CD4-positive, alpha-beta T cell treated with Interleukin-10 for 1 hour (primary cell): ENCODE measurements around the gene RBM47.
"Not testable (repeated sequence)": the region's sequence is repeated elsewhere in the genome, so short reads cannot be mapped to it uniquely, and the experiment has no call there.

Experiments
- DNase-seq: peaks from one replicate; pipeline ENCODE4 v3.0.0-alpha.2; 2020

Gene RBM47

DNA sequence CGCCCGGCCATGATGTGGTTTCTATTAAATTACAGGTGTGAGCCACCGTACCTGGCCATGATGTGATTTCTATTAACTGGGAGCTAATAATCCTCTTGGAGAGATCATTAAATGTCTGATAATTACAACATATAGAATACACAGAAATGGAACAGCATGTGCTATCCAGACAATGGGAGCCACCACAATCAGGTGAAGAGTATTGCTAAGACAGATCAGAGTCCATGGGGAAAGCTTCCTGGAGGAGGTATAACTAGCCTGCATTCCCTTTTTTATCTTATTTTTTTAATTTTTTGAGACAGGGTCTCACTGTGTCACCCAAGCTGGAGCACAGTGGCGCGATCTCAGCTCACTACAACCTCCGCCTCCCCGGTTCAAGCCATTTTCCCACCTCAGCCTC is 147.7 kb downstream of the RBM47 start:
- no peak for DNase-seq

- no peak for DNase-seq
Measured at GRCh38 chr4:40480291-40480690, 149.4 kb downstream of the RBM47 start.

DNA sequence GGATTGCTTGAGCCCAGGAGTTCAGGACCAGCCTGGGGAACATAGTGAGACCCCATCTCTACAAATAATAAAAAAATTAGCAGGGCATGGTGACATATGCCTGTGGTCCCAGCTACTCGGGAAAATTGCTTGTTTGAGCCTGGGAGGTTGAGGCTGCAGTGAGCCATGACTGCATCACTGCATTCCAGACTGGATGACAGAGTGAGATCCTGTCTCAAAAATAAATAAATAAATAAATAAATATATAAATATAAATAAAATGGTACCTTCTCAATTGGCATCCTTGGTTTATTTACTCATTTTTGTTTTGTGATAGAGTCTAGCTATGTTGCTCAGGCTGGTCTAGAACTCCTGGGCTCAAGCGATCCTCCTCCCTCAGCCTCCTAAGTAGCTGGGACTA is 150.3 kb downstream of the RBM47 start:
- DNase-seq, result no peak

DNA sequence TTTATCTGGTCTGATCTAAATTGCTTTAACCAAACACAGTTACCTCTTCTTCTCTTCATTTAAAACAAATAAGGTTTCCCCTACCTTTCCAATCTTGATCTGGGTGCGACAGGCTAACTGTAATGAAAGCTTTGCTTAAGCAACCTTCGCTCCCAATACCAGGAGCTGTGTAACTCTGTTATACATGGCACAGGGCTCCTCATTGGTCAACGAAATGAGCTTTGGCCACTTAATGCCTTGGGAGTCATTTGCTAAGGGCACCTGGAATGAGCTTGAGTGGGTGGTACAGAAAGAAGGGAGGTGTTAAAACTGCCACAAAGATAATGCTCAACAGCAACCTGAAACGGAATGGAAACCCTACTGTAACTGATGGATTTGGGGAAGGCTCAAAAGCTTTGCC is 154.1 kb downstream of the RBM47 start:
- no peak for DNase-seq

- DNase-seq, result no peak
Measured at GRCh38 chr4:40473578-40474388, 155.9 kb downstream of the RBM47 start.

DNA sequence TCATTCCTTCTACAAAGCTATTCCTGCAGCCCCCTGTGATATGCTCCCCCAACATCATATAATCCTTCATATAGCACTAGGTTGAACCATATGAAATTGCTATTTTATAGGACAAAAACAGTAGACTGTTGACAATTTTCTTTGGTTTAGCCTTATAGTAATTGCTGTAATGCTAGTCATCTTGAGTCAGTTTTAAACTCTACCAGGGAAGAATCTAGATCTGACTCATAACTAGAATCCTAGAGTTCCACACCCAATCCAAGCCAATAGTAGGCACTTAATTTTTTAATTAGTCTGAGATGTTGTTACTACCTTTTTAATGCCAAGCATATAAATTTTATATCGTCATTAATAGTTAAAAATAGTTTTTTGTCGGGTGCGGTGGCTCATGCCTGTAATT is 157.7 kb downstream of the RBM47 start:
- no peak for DNase-seq

DNA sequence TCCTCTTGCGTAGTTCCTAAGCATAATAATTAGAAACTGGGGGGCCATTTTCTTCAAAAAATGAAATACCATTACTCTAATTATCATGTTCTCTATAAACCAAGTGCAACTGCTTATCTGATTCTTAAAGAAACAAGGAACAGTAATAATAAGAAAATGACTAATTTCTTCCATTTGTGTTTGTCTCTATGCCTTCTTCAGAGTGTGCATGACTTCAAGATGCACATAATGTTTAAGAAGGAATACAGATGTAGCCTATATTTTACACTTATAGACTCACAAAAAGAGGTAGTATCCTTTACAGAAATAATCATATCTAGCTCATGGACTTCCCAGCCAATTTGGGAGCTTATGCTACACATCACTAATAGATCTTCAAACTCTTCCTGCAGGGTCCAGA is 162.9 kb downstream of the RBM47 start:
- no peak for DNase-seq

DNA sequence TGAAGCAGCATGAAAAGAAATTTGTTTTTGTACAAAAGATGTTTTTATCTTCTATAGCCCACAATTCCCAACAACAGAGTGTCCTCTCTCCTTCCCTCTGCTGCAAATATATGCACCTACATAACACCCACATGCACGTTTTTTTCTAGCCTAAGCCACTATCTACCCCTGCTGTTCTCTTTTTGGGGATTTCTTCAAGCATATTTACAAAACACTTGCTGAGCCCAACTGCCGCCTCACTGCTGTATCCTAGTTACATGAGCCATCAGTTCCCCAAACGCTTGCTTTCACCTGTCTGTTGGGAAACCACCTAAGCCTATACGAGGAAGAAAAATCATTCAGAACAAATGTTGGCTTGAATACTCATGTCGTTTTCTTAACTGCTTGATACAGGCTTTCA is 167.3 kb downstream of the RBM47 start:
- DNase-seq, result no peak

- no peak for DNase-seq
Measured at GRCh38 chr4:40461879-40462278, 167.8 kb downstream of the RBM47 start.

DNA sequence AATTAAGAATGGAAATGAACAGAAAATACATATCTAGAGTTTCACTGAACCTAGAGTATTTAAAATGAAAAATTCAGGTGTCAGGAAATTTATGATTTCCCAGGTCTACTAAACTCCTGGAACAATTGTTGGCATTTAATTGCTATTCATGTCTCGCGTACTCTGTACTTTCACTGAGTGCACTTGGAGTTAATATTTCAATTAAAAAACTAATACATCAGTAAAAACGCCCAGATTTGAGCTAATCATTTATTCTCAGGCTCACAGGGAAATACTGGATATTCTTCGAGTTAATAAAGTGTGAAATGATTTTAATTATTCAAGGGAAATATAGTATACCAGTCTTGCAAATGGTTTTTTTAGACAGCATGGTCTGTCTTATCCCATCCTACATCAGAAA is 168.6 kb downstream of the RBM47 start:
- no peak for DNase-seq

GRCh38 chr4:40458683-40459082 is 171.0 kb downstream of the RBM47 start:
- no peak for DNase-seq

DNA sequence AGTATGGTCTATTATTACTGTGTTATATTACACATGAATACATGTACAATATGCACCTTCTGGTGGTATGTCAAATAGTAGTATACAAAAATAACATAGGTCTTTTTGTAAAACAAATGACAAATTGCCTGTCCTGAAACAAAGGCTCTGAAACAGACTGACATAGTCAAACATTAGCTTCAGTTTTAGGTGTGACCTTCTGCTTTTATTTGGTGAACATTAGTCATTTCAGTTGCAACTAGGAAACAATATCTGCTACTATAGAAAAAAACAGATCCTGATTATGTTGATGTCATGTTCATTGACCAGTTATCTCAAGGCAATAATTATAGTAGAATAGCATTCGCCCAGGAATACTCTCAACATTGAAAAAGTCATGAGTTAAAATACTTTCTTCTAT is 171.6 kb downstream of the RBM47 start:
- no peak for DNase-seq

DNA sequence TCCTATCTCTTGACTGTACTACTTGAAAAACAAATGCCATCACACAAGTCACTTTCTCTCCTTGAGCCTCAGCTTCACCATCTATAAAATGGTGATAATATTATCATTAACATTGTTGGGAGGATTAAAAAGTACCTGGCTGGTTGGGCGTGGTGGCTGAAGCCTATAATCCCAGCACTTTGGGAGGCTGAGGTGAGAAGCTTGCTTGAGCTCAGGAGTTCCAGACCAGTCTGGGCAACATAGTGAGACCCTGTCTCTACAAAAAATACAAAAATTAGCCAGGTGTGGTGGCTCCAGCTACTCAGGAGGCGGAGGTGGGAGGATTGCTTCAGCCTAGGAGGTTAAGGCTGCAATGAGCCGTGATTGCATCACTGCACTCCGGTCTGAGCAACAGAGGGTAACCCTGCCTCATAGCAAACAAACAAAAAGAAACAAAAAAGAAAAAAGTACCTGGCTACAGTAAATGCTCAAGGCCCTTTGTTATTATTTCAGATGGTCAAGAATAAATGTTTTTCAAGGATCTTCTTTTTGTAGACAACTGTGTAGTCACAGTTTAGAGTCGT is 174.2 kb downstream of the RBM47 start:
- DNase-seq, result no peak

DNA sequence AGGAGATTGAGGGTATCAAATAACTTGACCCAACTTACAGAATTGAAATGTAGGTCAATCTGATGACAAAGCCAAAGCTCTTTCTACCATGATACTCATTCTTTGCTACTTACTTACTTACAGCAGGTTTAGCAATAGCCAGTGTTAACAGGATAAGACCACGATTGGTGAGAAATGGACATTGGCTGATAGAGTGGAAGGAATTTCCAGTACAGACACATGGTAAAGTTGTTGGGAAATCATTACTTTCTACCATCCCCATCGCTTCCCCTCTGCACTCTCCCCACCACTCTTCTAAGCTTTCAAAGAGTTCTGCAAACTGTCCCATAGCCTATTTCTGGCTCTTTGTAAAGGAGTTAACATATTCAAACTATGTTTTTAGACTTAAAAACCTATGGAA is 174.8 kb downstream of the RBM47 start:
- DNase-seq, result no peak

DNA sequence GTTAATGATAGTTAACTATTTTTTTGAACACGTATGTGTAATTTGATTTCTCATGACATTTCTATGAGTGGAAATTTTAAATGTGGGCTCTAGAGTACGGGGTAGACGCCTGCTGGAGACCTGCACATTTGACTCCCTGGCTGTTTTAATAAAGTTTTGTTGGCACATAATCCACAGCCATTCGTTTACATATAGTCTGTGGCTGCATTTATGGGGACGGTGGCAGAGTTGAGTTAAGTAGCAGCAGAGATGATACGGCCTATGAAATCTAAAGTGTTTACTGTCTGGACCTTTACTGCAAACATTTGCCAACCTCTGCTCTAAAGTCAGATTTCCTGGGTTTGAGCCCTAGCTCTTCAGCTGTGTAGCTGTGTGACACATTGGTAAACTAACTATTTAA is 175.8 kb downstream of the RBM47 start:
- no peak for DNase-seq

DNA sequence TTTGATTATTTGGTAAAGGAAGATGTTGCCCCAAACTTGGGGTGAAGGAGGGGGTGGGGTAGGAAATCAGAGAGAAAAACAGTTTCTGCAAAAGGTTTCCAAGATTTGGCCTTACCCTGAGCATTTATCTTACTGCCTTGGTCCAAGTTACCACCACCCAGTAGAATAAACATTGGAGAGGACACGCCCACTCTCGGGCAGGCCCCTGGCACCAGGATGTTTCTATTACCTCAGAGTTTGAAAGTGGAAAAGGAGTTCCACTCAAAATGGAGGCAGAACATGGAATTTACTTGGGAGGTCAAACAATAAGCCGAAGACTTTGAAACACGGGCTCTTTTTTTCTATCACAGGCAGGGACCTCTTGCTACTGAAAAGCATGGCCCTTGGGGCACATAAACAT is 180.8 kb downstream of the RBM47 start:
- no peak for DNase-seq

DNA sequence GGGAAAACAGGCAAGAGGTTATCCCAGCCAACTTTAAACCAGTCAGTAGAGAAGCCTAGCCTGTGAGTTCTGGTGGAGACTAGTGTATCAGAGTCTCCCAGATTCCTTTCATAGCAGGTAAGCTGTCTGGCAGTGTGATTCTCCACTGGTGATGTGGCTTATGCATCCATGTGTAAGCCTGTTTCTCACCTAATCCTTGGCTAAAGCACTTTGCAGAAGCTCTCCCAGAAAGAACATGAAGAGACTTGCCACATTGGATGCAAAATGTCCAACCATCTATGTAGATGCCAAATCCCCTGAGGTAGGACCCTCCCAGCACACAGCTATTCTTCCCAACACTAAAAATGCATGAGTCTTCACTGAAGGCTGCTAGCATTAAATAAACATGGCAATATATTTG is 182.8 kb downstream of the RBM47 start:
- no peak for DNase-seq

DNA sequence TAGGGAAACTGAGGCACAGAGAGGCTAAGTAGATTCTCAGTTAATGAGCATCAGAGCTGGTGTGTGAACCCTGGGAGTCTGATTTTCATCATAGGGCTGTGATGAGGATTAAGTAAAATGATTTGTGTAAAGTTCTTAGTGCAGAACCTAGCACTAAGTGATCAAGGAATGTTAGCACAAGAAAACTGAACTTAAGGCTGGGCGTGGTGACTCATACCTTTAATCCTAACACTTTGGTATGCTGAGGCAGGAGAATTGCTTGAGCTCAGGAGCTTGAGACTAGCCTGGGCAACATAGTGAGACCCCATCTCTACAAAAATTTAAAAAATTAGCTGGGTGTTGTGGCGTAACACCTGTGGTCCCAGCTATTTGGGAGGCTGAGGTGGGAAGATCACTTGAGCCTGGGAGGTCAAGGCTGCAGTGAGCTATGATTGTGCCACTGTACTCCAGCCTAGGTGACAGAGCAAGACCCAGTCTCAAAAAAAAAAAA is 183.4 kb downstream of the RBM47 start:
- DNase-seq, result not testable (repeated sequence)

GRCh38 chr4:40445671-40446070 is 184.0 kb downstream of the RBM47 start:
- DNase-seq, result no peak

- no peak for DNase-seq
Measured at GRCh38 chr4:40441430-40441829, 188.2 kb downstream of the RBM47 start.

GRCh38 chr4:40439519-40439918 is 190.1 kb downstream of the RBM47 start:
- no peak for DNase-seq

GRCh38 chr4:40438384-40439026 is 191.2 kb downstream of the RBM47 start:
- no peak for DNase-seq

DNA sequence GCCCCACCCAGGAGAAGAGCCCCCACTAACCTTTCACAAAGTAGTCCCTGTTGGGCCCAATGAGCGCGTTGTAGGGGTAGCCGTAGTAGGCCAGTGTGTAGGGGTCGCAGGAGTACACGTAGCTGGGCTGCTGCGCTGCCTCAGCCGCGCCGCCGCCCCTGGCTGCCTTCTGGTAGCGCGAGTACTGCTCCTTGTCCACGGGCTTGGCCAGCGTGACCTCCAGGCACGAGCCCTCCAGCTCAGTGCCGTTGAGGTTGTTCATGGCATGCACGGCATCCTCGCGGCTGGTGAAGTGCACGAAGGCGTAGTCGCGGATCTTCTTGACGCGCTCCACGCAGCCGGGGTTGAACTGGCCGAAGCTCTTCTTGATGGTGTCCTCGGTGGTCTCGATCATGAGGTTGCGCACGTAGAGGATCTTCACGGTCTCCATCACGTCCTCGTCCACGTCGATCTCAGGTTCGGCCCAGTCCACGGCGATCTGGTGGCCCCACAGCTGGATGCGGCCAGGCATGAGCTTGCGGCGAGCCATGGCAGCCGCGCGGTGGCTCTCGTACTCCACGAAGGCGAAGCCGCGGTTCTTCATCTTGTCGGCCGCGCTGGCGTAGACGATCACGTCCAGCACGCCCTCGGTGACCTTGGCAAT is 191.8 kb downstream of the RBM47 start:
- DNase-seq, result no peak

DNA sequence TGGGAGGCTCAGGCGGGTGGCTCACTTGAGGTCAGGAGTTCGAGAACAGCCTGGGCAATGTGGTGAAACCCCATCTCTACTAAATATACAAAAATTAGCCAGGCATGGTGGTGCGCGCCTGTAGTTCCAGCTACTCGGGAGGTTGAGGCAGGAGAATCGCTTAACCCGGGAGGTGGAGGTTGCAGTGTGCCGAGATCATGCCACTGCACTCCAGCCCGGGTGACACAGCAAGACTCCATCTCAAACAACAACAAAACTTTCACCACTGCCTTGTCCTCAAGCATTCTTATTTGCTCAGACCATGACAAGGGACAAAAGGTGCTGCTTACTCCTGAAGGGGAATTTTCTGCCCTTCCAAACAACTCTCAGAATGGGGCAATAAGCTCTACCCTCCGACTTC is 194.4 kb downstream of the RBM47 start:
- DNase-seq, result not testable (repeated sequence)
